Skeletal muscle satellite cell (primary cell): ENCODE measurements around the gene MAPK8IP1.

Experiments
- H3K27me3 ChIP-seq: 2 replicates; pipeline ENCODE4 v1.7.0; 2013; ENCODE audit warnings: low read length; ENCODE audit not compliant: control insufficient read depth, insufficient read depth
- H3K36me3 ChIP-seq: 2 replicates; pipeline ENCODE4 v1.7.0; 2013; ENCODE audit warnings: mild to moderate bottlenecking, control low read depth, low read length; ENCODE audit not compliant: insufficient read depth
- H3K4me1 ChIP-seq: 2 replicates; pipeline ENCODE4 v1.7.0; 2013; ENCODE audit warnings: low read length; ENCODE audit not compliant: control insufficient read depth, insufficient read depth
- H3K4me2 ChIP-seq: 2 replicates; pipeline ENCODE4 v1.7.0; 2013; ENCODE audit warnings: mild to moderate bottlenecking, low read length
- H3K4me3 ChIP-seq: 2 replicates; pipeline ENCODE4 v1.7.0; 2013; ENCODE audit warnings: low read length
- H3K9ac ChIP-seq: 2 replicates; pipeline ENCODE4 v1.7.0; 2013; ENCODE audit warnings: mild to moderate bottlenecking, low read depth, low read length, moderate library complexity
- H3K9me3 ChIP-seq: replicated peaks from 2 replicates; pipeline ENCODE4 v1.7.0; 2013; ENCODE audit warnings: mild to moderate bottlenecking, control low read depth, low read length

MAPK8IP1 gene

GRCh38 chr11:45918331-45918941 is 33.0 kb downstream of the MAPK8IP1 start:
- Histone ChIP-seq H3K9ac (peak overlapping the region; percentile 97), H3K4me2 (peak overlapping the region; percentile 99), H3K4me3 (peak overlapping the region; percentile 94), H3K9me3 (no peaks in the 10 kb centered on the region), H3K4me1 (peaks cover 7% of the 10 kb centered on the region), H3K27me3 (peaks cover 12% of the 10 kb centered on the region), H3K36me3 (peaks cover 21% of the 10 kb centered on the region)

GRCh38 chr11:45918962-45919675 is 33.7 kb downstream of the MAPK8IP1 start:
- H3K9me3 ChIP-seq: no peaks in the 10 kb centered on the region
- H3K9ac ChIP-seq: no peak overlapping the region
- peak overlapping the region; percentile 94 for H3K4me3 ChIP-seq
- H3K36me3 ChIP-seq: peaks cover 14% of the 10 kb centered on the region
- peaks cover 7% of the 10 kb centered on the region for H3K4me1 ChIP-seq
- peak overlapping the region; percentile 99 for H3K4me2 ChIP-seq
- H3K27me3 ChIP-seq: peaks cover 16% of the 10 kb centered on the region

GRCh38 chr11:45919806-45920530 is 34.5 kb downstream of the MAPK8IP1 start:
- peaks cover 24% of the 10 kb centered on the region for H3K27me3 ChIP-seq
- H3K4me3 ChIP-seq: no peak overlapping the region
- H3K4me1 ChIP-seq: peaks cover 7% of the 10 kb centered on the region
- H3K9me3 ChIP-seq: no peaks in the 10 kb centered on the region
- H3K4me2 ChIP-seq: no peak overlapping the region
- no peak overlapping the region for H3K9ac ChIP-seq
- H3K36me3 ChIP-seq: peaks cover 5% of the 10 kb centered on the region

GRCh38 chr11:45920531-45921477 is 35.4 kb downstream of the MAPK8IP1 start:
- H3K4me1 ChIP-seq: peaks cover 7% of the 10 kb centered on the region
- no peak overlapping the region for H3K4me3 ChIP-seq
- H3K36me3 ChIP-seq: no peaks in the 10 kb centered on the region
- H3K9ac ChIP-seq: no peak overlapping the region
- H3K27me3 ChIP-seq: peaks cover 26% of the 10 kb centered on the region
- no peak overlapping the region for H3K4me2 ChIP-seq
- H3K9me3 ChIP-seq: no peaks in the 10 kb centered on the region

GRCh38 chr11:45921561-45922424 is 36.3 kb downstream of the MAPK8IP1 start:
- Histone ChIP-seq H3K4me1 (peaks cover 6% of the 10 kb centered on the region), H3K36me3 (no peaks in the 10 kb centered on the region), H3K4me2 (no peak overlapping the region), H3K9me3 (no peaks in the 10 kb centered on the region), H3K9ac (no peak overlapping the region), H3K27me3 (peaks cover 26% of the 10 kb centered on the region), H3K4me3 (no peak overlapping the region)

GRCh38 chr11:45922425-45923082 is 37.1 kb downstream of the MAPK8IP1 start, which contains the start of gene LARGE2:
LARGE2 (plus strand) TSS chr11:45922656; CDS start chr11:45922883, 227 bp downstream.
- Histone ChIP-seq H3K36me3 (no peaks in the 10 kb centered on the region), H3K4me2 (peak within 1 kb of the TSS; percentile 29), H3K9me3 (no peaks in the 10 kb centered on the region), H3K4me1 (peaks cover 2% of the 10 kb centered on the region), H3K27me3 (peaks cover 26% of the 10 kb centered on the region), H3K4me3 (no peak within 1 kb of the TSS), H3K9ac (no peak within 1 kb of the TSS)

- Histone ChIP-seq H3K4me3 (no peak overlapping the region), H3K4me1 (peaks cover 2% of the 10 kb centered on the region), H3K27me3 (peaks cover 26% of the 10 kb centered on the region), H3K9ac (no peak overlapping the region), H3K36me3 (no peaks in the 10 kb centered on the region), H3K4me2 (no peak overlapping the region), H3K9me3 (no peaks in the 10 kb centered on the region)
Measured at GRCh38 chr11:45924036-45924915, 38.8 kb downstream of the MAPK8IP1 start.

- no peak overlapping the region for H3K4me3 ChIP-seq
- no peaks in the 10 kb centered on the region for H3K9me3 ChIP-seq
- no peak overlapping the region for H3K9ac ChIP-seq
- no peaks in the 10 kb centered on the region for H3K36me3 ChIP-seq
- no peak overlapping the region for H3K4me2 ChIP-seq
- H3K4me1 ChIP-seq: peaks cover 7% of the 10 kb centered on the region
- peaks cover 26% of the 10 kb centered on the region for H3K27me3 ChIP-seq
Measured at GRCh38 chr11:45924927-45925326, 39.5 kb downstream of the MAPK8IP1 start.

- no peaks in the 10 kb centered on the region for H3K9me3 ChIP-seq
- H3K36me3 ChIP-seq: no peaks in the 10 kb centered on the region
- peaks cover 11% of the 10 kb centered on the region for H3K4me1 ChIP-seq
- H3K4me2 ChIP-seq: no peak overlapping the region
- peaks cover 26% of the 10 kb centered on the region for H3K27me3 ChIP-seq
- H3K4me3 ChIP-seq: no peak overlapping the region
- H3K9ac ChIP-seq: no peak overlapping the region
Measured at GRCh38 chr11:45925550-45925949, 40.1 kb downstream of the MAPK8IP1 start.
